RWPE1 (cell line): Measurements from ENCODE around the gene LGALS7.
"Not testable (repeated sequence)": the region's sequence is repeated elsewhere in the genome, so short reads cannot be mapped to it uniquely, and the experiment has no call there.

Experiments used
- CTCF ChIA-PET: fragments of 350-600 bp; sonication (Branson Sonifier 250); formaldehyde crosslinking; extraction: SDS; loops from one replicate; lab custom pipeline; 2021; lab: Yijun Ruan, JAX
- POLR2A ChIA-PET: fragments of 400-600 bp; formaldehyde crosslinking; extraction: SDS; loops from one replicate; lab custom pipeline; 2020; ENCODE audit warnings: antibody characterized with exemption; ENCODE audit not compliant: low non-redundant PET; lab: Yijun Ruan, JAX
- DNase-seq: peaks from one replicate; pipeline ENCODE4 v3.0.0; 2012; ENCODE audit warnings: low spot score
- H3K27ac ChIP-seq: fragments of 450-650 bp; 2 replicates; pipeline ENCODE4 v1.5.1; 2017
- CTCF ChIP-seq: fragments of 450-650 bp; conservative IDR thresholded peaks from 2 replicates; pipeline ENCODE4 v1.5.1; 2017; ENCODE audit warnings: low read depth, mild to moderate bottlenecking

Gene LGALS7

DNA sequence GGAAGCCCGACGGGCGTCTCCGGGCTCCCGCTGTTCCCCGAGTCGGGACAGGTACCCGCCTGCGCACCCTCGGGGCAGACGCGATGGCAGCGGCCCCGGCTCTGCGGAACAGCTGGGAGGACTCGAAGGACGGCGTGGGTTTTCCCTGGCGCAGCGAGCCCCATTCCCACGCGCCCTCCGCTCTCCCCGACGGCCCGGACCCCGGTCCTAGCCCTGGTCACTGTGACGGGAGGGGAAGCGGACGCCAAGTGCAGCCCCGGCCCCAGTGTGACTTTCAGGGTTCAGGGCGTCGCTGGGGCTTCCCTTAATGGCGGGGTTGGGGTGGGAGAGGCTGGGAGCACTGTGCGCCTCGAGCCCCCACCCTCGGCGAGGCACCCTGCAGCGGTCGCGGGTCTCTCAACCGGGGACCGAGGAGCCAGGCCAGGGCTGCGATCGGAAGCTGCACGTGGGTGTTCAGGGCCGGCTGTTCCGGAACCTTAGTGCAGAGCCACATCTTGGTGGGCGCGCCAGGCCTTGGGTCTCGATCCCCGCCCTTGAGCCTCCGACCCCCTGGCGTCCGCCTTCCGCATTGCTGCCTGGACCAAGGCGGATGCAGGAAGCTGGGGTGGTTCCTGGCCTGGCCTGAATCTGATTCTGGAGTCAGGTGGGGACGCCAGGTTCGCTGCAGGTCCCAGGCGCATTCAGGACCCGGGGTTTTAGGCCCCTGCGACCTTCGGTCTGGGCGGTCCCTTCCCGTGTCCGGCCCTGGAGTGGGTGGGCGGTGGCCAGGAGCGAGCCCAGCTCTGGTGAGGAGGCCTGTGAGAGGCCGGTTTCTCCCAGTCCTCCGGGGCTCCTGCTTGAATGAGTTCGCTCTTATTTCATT, 19.2 kb upstream of the LGALS7 start:
- no peak for DNase-seq
- TF ChIP-seq CTCF: no peak
- POLR2A ChIA-PET: no interaction called here
- CTCF ChIA-PET: interaction anchor here (0.8 kb wide), 1 partner anchor 23 kb away, joined by 3 read pairs; no protein-coding TSS in a partner anchor
- H3K27ac ChIP-seq: peak overlapping the region; percentile 90

DNA sequence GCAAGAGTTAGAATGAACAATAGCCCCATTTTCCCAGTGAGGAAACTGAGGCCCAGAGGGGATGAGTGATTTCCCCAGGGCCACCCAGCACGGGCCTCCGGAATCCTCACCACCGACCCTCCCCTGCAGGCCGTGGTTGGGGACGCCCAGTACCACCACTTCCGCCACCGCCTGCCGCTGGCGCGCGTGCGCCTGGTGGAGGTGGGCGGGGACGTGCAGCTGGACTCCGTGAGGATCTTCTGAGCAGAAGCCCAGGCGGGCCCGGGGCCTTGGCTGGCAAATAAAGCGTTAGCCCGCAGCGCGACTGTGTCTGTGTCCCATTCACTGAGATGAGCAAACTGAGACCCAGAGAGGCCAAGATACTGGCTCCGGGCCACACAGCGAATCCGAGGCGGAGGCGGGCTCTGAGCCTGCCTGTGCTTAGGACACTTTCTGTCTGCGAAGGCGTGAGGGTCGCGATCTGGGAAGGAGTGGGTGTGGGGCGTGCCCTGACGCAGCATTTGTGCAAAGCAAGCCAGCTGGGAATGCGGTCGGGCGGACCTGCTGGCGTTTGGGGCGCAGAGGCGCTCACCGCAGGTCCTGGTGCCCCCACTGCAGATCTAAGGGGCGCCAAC, 18.2 kb upstream of the LGALS7 start:
- CTCF ChIA-PET, DNase-seq, H3K27ac ChIP-seq, POLR2A ChIA-PET: not testable (repeated sequence)

GRCh38 chr19:38790507-38791403, 17.4 kb upstream of the LGALS7 start:
- CTCF ChIA-PET, DNase-seq, POLR2A ChIA-PET, H3K27ac ChIP-seq: not testable (repeated sequence)

GRCh38 chr19:38788478-38789243, 15.3 kb upstream of the LGALS7 start, which contains the start of gene LGALS7B:
TSS of gene LGALS7B (plus strand) at chr19:38789200. CDS start at chr19:38789227, 27 bp downstream.
- DNase-seq: no peak
- peak within 1 kb of the TSS; percentile 82 for H3K27ac ChIP-seq
- TF ChIP-seq CTCF: no peak
- POLR2A ChIA-PET: no interaction called here
- CTCF ChIA-PET: no interaction called here

- TF ChIP-seq CTCF: no peak
- DNase-seq: peak; percentile 56
- ChIA-PET CTCF (interaction anchor here (0.6 to 1.0 kb wide), 4 partner anchors 12 to 299 kb away, joined by 3 to 5 read pairs (median 4); no protein-coding TSS in a partner anchor), POLR2A (no interaction called here)
- peak overlapping the region; percentile 82 for H3K27ac ChIP-seq
Measured at GRCh38 chr19:38786572-38787265, 13.4 kb upstream of the LGALS7 start.

- DNase-seq, POLR2A ChIA-PET: not testable (repeated sequence)
- CTCF ChIA-PET: interaction anchor here (0.6 to 1.0 kb wide), 4 partner anchors 11 to 299 kb away, joined by 3 to 5 read pairs (median 4); no protein-coding TSS in a partner anchor
- H3K27ac ChIP-seq: peak overlapping the region; percentile 82
Measured at GRCh38 chr19:38786061-38786460, 12.7 kb upstream of the LGALS7 start.

DNA sequence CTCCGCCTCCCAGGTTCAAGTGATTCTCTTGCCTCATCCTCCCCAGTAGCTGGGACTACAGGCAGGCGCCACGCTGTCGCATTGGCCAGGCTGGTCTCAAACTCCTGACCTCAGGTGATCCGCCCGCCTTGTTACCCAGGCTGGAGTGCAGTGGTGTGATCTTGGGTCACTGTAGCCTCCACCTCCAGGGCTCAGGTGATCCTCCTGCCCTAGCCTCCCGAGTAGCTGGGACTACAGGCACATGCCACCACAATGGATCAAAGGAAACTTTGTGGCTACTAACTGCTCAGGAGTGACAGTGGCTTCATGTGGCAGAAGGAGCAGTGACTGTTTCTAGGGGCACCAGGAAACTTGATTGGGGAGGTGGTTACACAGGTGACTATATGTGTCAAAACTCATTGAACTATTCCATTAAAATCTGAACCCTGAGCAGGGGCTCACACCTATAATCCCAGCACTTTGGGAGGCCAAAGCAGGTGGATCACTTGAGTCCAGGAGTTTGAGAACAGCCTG, 11.9 kb upstream of the LGALS7 start:
- H3K27ac ChIP-seq: no peak overlapping the region
- CTCF ChIA-PET: interaction anchor here (0.7 kb wide), 1 partner anchor 251 kb away, joined by 6 read pairs; no protein-coding TSS in a partner anchor
- POLR2A ChIA-PET: no interaction called here
- TF ChIP-seq CTCF: no peak
- DNase-seq: no peak
